PFSK-1 (cell line): ENCODE data around the gene OR9I1.

ENCODE experiments used
- FOXP2 ChIP-seq: optimal IDR thresholded peaks from 2 replicates; pipeline ENCODE3; 2011; ENCODE audit warnings: borderline replicate concordance, control low read depth, inconsistent platforms; ENCODE audit not compliant: insufficient read depth; ENCODE audit errors: extremely low read length, extremely low read depth
- POLR2AphosphoS5 ChIP-seq: IDR thresholded peaks from 2 replicates; pipeline ENCODE4 v1.6.1; 2012; ENCODE audit warnings: low read depth, mild to moderate bottlenecking, control low read depth, low read length, moderate library complexity
- SIN3A ChIP-seq: IDR thresholded peaks from 2 replicates; pipeline ENCODE4 v1.6.1; 2012; ENCODE audit warnings: mild to moderate bottlenecking, low read length, moderate library complexity, borderline replicate concordance; ENCODE audit not compliant: insufficient read depth
- TAF1 ChIP-seq: IDR thresholded peaks from 2 replicates; pipeline ENCODE4 v1.6.1; 2012; ENCODE audit warnings: low read length, control low read depth, borderline replicate concordance; ENCODE audit not compliant: insufficient read depth
- TF ChIP-seq, protein P1 (sequence below), 2 experiments: IDR thresholded peaks; 2 replicates each; pipeline versions ENCODE4 v1.6.1 to v1.8.0; 2011 to 2012; ENCODE audit warnings: low read depth in 2 of 2, low read length in 2 of 2, control low read depth in 1 of 2, inconsistent platforms in 1 of 2, mild to moderate bottlenecking in 1 of 2, moderate library complexity in 1 of 2; ENCODE audit not compliant: insufficient read depth in 1 of 2

Gene OR9I1

DNA sequence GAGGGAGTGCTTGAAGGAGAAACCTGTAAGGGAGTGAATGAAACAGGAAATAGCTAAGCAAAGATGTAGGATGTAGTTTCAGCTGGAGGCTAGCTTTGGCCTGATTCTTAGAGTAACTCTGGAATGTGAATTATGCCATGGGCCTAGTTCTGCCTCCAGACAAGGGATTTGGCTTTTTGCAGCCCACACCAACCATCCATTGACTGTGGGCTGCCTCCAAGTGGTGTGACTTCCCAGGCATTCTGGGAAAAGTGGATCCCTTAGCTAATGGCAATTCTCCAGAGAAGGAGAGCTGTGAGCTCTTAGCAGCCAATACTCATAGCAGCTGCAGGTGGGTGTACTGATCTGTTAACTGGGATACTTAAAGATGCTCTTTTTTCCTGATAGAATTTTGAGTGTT is 2.0 kb upstream of the OR9I1 start:
- no peak for TF ChIP-seq TAF1
- TF ChIP-seq SIN3A: no peak
- TF ChIP-seq, protein P1, sequence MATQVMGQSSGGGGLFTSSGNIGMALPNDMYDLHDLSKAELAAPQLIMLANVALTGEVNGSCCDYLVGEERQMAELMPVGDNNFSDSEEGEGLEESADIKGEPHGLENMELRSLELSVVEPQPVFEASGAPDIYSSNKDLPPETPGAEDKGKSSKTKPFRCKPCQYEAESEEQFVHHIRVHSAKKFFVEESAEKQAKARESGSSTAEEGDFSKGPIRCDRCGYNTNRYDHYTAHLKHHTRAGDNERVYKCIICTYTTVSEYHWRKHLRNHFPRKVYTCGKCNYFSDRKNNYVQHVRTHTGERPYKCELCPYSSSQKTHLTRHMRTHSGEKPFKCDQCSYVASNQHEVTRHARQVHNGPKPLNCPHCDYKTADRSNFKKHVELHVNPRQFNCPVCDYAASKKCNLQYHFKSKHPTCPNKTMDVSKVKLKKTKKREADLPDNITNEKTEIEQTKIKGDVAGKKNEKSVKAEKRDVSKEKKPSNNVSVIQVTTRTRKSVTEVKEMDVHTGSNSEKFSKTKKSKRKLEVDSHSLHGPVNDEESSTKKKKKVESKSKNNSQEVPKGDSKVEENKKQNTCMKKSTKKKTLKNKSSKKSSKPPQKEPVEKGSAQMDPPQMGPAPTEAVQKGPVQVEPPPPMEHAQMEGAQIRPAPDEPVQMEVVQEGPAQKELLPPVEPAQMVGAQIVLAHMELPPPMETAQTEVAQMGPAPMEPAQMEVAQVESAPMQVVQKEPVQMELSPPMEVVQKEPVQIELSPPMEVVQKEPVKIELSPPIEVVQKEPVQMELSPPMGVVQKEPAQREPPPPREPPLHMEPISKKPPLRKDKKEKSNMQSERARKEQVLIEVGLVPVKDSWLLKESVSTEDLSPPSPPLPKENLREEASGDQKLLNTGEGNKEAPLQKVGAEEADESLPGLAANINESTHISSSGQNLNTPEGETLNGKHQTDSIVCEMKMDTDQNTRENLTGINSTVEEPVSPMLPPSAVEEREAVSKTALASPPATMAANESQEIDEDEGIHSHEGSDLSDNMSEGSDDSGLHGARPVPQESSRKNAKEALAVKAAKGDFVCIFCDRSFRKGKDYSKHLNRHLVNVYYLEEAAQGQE (IDR thresholded peaks at IDR 0.05; ENCODE audit: insufficient read depth in 1 of 2, low read depth in 2 of 2, low read length in 2 of 2): no peak
- no peak for TF ChIP-seq POLR2AphosphoS5
- no peak for TF ChIP-seq FOXP2

DNA sequence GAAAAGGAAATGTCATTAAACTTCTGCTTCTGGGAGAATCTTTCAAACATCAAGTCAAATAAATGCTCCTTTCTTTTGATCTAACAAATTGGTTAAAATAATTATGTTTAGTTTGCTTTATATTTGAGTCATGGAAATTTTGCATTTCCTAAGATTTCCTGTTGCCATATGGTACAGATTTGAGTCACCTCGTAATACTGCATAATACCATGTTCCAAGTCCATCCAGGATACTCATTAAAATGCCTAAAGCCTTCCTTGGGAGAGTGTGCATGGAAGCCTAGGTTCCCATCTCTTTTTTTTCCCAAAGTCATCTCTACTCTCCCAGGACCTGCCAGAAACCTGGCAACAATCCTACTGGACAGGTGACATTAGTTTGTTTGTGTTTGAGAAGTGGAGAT is 4.2 kb downstream of the OR9I1 start:
- no peak for TF ChIP-seq TAF1
- no peak for TF ChIP-seq FOXP2
- TF ChIP-seq, protein P1 (IDR thresholded peaks at IDR 0.05; ENCODE audit: insufficient read depth in 1 of 2, low read depth in 2 of 2, low read length in 2 of 2): no peak
- TF ChIP-seq SIN3A: no peak
- TF ChIP-seq POLR2AphosphoS5: no peak

DNA sequence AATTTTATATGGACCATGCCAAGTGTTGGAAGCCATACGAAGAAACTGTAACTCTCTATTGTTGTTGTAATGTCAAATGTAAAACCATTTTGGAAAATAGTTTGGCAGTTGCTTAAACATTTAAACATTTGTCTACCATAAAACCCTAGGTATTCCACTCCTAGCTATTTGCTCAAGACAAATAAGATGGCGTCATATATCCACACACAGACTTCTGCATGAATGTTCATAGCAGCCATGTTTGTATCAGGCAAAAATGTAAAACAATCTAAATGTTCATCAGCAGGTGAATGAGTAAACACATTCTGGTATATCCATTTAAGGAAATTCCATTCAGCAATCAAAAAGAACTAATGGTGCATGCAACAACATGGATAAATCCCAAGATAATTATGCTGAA is 27.9 kb downstream of the OR9I1 start:
- TF ChIP-seq FOXP2 (no peak), POLR2AphosphoS5 (no peak), SIN3A (no peak), TAF1 (no peak)
- TF ChIP-seq, protein P1 (IDR thresholded peaks at IDR 0.05; ENCODE audit: insufficient read depth in 1 of 2, low read depth in 2 of 2, low read length in 2 of 2): no peak

DNA sequence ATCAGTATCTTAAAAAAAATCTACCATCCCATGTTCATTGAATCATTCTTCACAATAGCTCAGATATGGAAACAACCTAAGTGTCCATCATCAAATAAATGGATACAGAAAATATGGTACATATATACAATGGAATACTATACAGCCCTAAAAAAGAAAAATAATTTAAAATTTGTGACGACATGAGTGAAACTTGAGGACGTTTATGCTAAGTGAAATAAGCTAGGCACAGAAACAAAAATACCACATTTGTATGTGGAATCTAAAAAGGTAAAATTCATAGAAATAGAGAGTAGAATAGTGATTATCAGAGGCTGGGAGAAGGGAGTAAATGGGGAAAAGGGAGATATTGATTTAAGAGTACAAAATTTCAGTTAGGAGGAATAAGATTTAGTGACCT is 38.8 kb downstream of the OR9I1 start:
- TF ChIP-seq, protein P1 (IDR thresholded peaks at IDR 0.05; ENCODE audit: insufficient read depth in 1 of 2, low read depth in 2 of 2, low read length in 2 of 2): no peak
- no peak for TF ChIP-seq TAF1
- no peak for TF ChIP-seq FOXP2
- no peak for TF ChIP-seq POLR2AphosphoS5
- no peak for TF ChIP-seq SIN3A

DNA sequence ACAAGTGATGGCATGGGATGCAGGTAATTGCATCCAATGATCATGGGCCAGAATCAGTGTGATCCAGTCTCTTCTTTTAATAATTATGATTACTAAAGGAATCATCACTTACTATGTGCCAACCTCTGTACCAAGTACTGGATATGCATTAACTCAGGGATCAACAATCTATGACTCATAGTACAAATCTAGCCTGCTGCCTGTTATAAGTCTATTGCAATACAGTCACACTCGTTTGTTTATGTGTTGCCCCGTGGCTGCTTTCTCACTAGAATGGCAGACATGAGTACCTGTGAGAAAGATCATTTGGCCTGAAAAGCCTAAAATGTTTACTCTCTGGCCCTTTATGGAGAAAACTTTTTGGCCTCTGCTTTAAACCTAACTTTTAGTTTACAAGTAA is 49.5 kb downstream of the OR9I1 start:
- TF ChIP-seq, protein P1 (IDR thresholded peaks at IDR 0.05; ENCODE audit: insufficient read depth in 1 of 2, low read depth in 2 of 2, low read length in 2 of 2): no peak
- TF ChIP-seq TAF1 (no peak), FOXP2 (no peak), POLR2AphosphoS5 (no peak), SIN3A (no peak)
